ENCODE results near the gene EHF.

EHF gene

GRCh38 chr11:34639545-34639944 lies 18.7 kb downstream of the EHF start:
- Histone ChIP-seq H2AFZ (ENCODE audit: low read depth, low read length, severe bottlenecking) (no peak overlapping the region), H3K27ac (ENCODE audit: low read depth, low read length) (no peak overlapping the region), H3F3A (ENCODE audit: insufficient read depth) (no peaks in the 10 kb centered on the region), H3K36me3 (ENCODE audit: low read length) (no peaks in the 10 kb centered on the region), H3K4me2 (ENCODE audit: low read depth, low read length, poor library complexity, severe bottlenecking) (no peak overlapping the region), H3K9ac (ENCODE audit: low read length) (no peak overlapping the region), H3K9me2 (replicated peaks; ENCODE audit: insufficient read depth, low read length) (no peaks in the 10 kb centered on the region), H3K4me3 (ENCODE audit: insufficient read depth, low read length, poor library complexity, severe bottlenecking) (no peak overlapping the region), H3K9me3 (ENCODE audit: insufficient read depth, low read length) (no peaks in the 10 kb centered on the region), H3K79me2 (ENCODE audit: insufficient read depth, low read length) (no peaks in the 10 kb centered on the region), H3K27me3 (ENCODE audit: low read length) (no peaks in the 10 kb centered on the region), H4K20me1 (ENCODE audit: low read depth, low read length) (no peaks in the 10 kb centered on the region)
- TF ChIP-seq EZH2phosphoT487 (conservative IDR thresholded peaks at IDR 0.05; ENCODE audit: low read length), result no peak
- TF ChIP-seq CTCF (IDR thresholded peaks at IDR 0.05; ENCODE audit: insufficient read depth, low read length, poor library complexity, severe bottlenecking), result no peak

GRCh38 chr11:34640050-34640923 lies 19.4 kb downstream of the EHF start:
- H3K4me3 ChIP-seq (ENCODE audit: insufficient read depth, low read length, poor library complexity, severe bottlenecking), result no peak overlapping the region
- no peaks in the 10 kb centered on the region for H3K9me2 ChIP-seq (replicated peaks; ENCODE audit: insufficient read depth, low read length)
- H3K27me3 ChIP-seq (ENCODE audit: low read length), result no peaks in the 10 kb centered on the region
- H4K20me1 ChIP-seq (ENCODE audit: low read depth, low read length), result no peaks in the 10 kb centered on the region
- no peaks in the 10 kb centered on the region for H3K79me2 ChIP-seq (ENCODE audit: insufficient read depth, low read length)
- TF ChIP-seq EZH2phosphoT487 (conservative IDR thresholded peaks at IDR 0.05; ENCODE audit: low read length) (no peak), CTCF (IDR thresholded peaks at IDR 0.05; ENCODE audit: insufficient read depth, low read length, poor library complexity, severe bottlenecking) (no peak)
- no peaks in the 10 kb centered on the region for H3F3A ChIP-seq (ENCODE audit: insufficient read depth)
- no peaks in the 10 kb centered on the region for H3K36me3 ChIP-seq (ENCODE audit: low read length)
- H3K9ac ChIP-seq (ENCODE audit: low read length), result no peak overlapping the region
- H2AFZ ChIP-seq (ENCODE audit: low read depth, low read length, severe bottlenecking), result no peak overlapping the region
- H3K4me2 ChIP-seq (ENCODE audit: low read depth, low read length, poor library complexity, severe bottlenecking), result no peak overlapping the region
- no peaks in the 10 kb centered on the region for H3K9me3 ChIP-seq (ENCODE audit: insufficient read depth, low read length)
- H3K27ac ChIP-seq (ENCODE audit: low read depth, low read length), result no peak overlapping the region

- Histone ChIP-seq H4K20me1 (ENCODE audit: low read depth, low read length) (no peaks in the 10 kb centered on the region), H3K36me3 (ENCODE audit: low read length) (no peaks in the 10 kb centered on the region), H3K4me3 (ENCODE audit: insufficient read depth, low read length, poor library complexity, severe bottlenecking) (no peak overlapping the region), H3K79me2 (ENCODE audit: insufficient read depth, low read length) (no peaks in the 10 kb centered on the region), H3K27ac (ENCODE audit: low read depth, low read length) (no peak overlapping the region), H3K4me2 (ENCODE audit: low read depth, low read length, poor library complexity, severe bottlenecking) (no peak overlapping the region), H3K9me2 (replicated peaks; ENCODE audit: insufficient read depth, low read length) (no peaks in the 10 kb centered on the region), H3K27me3 (ENCODE audit: low read length) (no peaks in the 10 kb centered on the region), H3F3A (ENCODE audit: insufficient read depth) (no peaks in the 10 kb centered on the region), H2AFZ (ENCODE audit: low read depth, low read length, severe bottlenecking) (no peak overlapping the region), H3K9me3 (ENCODE audit: insufficient read depth, low read length) (no peaks in the 10 kb centered on the region), H3K9ac (ENCODE audit: low read length) (no peak overlapping the region)
- TF ChIP-seq CTCF (IDR thresholded peaks at IDR 0.05; ENCODE audit: insufficient read depth, low read length, poor library complexity, severe bottlenecking), result no peak
Measured at GRCh38 chr11:34640924-34641275, 20.0 kb downstream of the EHF start.
